Eye (tissue), 1 donor: ENCODE data around the gene EIF1B.

Source experiments
- DNase-seq: peaks from one replicate; pipeline ENCODE4 v3.0.0-alpha.2; 2015

EIF1B gene

DNA sequence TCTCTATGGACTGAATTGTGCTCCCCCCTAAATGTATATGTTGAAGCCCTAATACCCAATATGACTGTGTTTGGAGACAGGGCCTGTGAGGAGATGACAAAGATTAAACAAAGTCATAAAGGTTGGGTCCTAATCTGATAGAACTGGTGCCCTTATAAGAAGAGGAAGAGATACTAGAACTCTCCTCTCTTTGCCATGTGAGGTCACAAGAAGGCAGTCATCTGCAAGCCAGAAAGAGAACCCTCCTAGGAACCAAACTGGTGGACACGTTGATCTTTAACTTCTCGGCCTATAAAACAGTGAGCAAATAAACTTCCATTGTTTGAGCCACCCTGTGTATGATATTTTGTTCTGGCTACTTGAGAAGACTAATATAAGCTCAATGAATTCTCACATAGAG lies 45.9 kb downstream of the EIF1B start:
- no peak for DNase-seq

DNA sequence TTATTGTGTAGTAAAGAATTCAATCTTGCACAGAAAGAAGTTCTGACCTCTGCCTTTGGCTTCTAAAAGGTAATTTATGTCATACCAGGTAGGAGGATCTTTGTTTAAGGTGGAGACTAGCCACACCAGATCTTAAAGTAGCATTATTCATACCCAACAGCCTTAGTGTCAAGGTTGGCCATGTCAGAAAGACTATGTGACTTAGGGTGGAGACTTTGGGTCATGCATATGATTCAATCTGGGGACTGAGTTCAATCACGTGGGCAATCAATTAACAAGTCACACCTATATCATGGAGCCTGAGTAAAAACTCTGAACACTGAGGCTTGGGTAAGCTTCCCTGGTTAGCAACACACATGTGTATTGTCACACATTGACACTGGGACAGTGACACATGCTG lies 48.9 kb downstream of the EIF1B start:
- no peak for DNase-seq
